ENCODE results near the gene PRDM16.

The PRDM16 gene

GRCh38 chr1:3245768-3246167 lies 176.8 kb downstream of the PRDM16 start:
- TF ChIP-seq ZNF8 (CRISPR knock-in tag; IDR thresholded peaks at IDR 0.05): no peak
- TF ChIP-seq ISL1 (CRISPR knock-in tag; IDR thresholded peaks at IDR 0.05): no peak
- TF ChIP-seq CSDC2 (CRISPR knock-in tag; IDR thresholded peaks at IDR 0.05): no peak
- TF ChIP-seq TSHZ2 (CRISPR knock-in tag; IDR thresholded peaks at IDR 0.05): no peak
- no peak for TF ChIP-seq ZNF70 (CRISPR knock-in tag; IDR thresholded peaks at IDR 0.05)
- no peak for TF ChIP-seq CREB5 (CRISPR knock-in tag; IDR thresholded peaks at IDR 0.05; ENCODE audit: low read depth)
- no peak for TF ChIP-seq ZC3H10 (CRISPR knock-in tag; IDR thresholded peaks at IDR 0.05)
- no peak for TF ChIP-seq PATZ1 (CRISPR knock-in tag; IDR thresholded peaks at IDR 0.05; ENCODE audit: borderline replicate concordance)
- no peak for TF ChIP-seq TOX (CRISPR knock-in tag; IDR thresholded peaks at IDR 0.05; ENCODE audit: borderline replicate concordance)
- no peak for TF ChIP-seq ARNTL (CRISPR knock-in tag; IDR thresholded peaks at IDR 0.05; ENCODE audit: borderline replicate concordance, low read depth)
- no peak for TF ChIP-seq POU6F1 (CRISPR knock-in tag; IDR thresholded peaks at IDR 0.05; ENCODE audit: borderline replicate concordance, low read depth)
- no peak for TF ChIP-seq ESRRG (CRISPR knock-in tag; IDR thresholded peaks at IDR 0.05)
- no peak for TF ChIP-seq RARB (CRISPR knock-in tag; IDR thresholded peaks at IDR 0.05)
- no peak for ATAC-seq

GRCh38 chr1:3246251-3246650 lies 177.2 kb downstream of the PRDM16 start:
- ATAC-seq: no peak
- TF ChIP-seq ESRRG (CRISPR knock-in tag; IDR thresholded peaks at IDR 0.05): no peak

GRCh38 chr1:3247521-3248121 lies 178.6 kb downstream of the PRDM16 start:
- ATAC-seq: no peak
- TF ChIP-seq ZNF8 (CRISPR knock-in tag; IDR thresholded peaks at IDR 0.05) (no peak), ZNF565 (CRISPR knock-in tag; conservative IDR thresholded peaks at IDR 0.05; ENCODE audit: low read depth) (no peak), CSRNP3 (CRISPR knock-in tag; IDR thresholded peaks at IDR 0.05) (no peak), TCF4 (CRISPR knock-in tag; IDR thresholded peaks at IDR 0.05; ENCODE audit: borderline replicate concordance) (no peak)

- ATAC-seq: no peak
- TF ChIP-seq SNAI2 (CRISPR knock-in tag; IDR thresholded peaks at IDR 0.05): no peak
- TF ChIP-seq ZFP30 (CRISPR knock-in tag; IDR thresholded peaks at IDR 0.05): no peak
- no peak for TF ChIP-seq ZNF8 (CRISPR knock-in tag; IDR thresholded peaks at IDR 0.05)
- TF ChIP-seq ISL1 (CRISPR knock-in tag; IDR thresholded peaks at IDR 0.05): no peak
- no peak for TF ChIP-seq ESRRG (CRISPR knock-in tag; IDR thresholded peaks at IDR 0.05)
- no peak for TF ChIP-seq CSRNP3 (CRISPR knock-in tag; IDR thresholded peaks at IDR 0.05)
- no peak for TF ChIP-seq OSR1 (CRISPR knock-in tag; IDR thresholded peaks at IDR 0.05)
- TF ChIP-seq BACH2 (CRISPR knock-in tag; IDR thresholded peaks at IDR 0.05; ENCODE audit: borderline replicate concordance): no peak
- no peak for TF ChIP-seq GLIS3 (CRISPR knock-in tag; IDR thresholded peaks at IDR 0.05)
- TF ChIP-seq PPARA (CRISPR knock-in tag; IDR thresholded peaks at IDR 0.05; ENCODE audit: borderline replicate concordance): no peak
- no peak for TF ChIP-seq ARNTL (CRISPR knock-in tag; IDR thresholded peaks at IDR 0.05; ENCODE audit: borderline replicate concordance, low read depth)
- no peak for TF ChIP-seq TOX (CRISPR knock-in tag; IDR thresholded peaks at IDR 0.05; ENCODE audit: borderline replicate concordance)
- TF ChIP-seq TCF4 (CRISPR knock-in tag; IDR thresholded peaks at IDR 0.05; ENCODE audit: borderline replicate concordance): no peak
Observed at GRCh38 chr1:3248155-3249141, 179.4 kb downstream of the PRDM16 start.
